Ovary (tissue), 3 donors: ENCODE data around the gene PSG6.
"Not testable (repeated sequence)": the region's sequence is repeated elsewhere in the genome, so short reads cannot be mapped to it uniquely, and the experiment has no call there.

Experiments used
- CTCF ChIP-seq, 3 donors: fragments of 450-650 bp in 2 of 3; fragments of 200-600 bp in 1 of 3; IDR thresholded peaks; one replicate each; pipeline versions ENCODE4 v1.5.1 to v1.8.0; 2016 to 2022; ENCODE audit warnings: antibody characterized with exemption in 3 of 3, mild to moderate bottlenecking in 1 of 3
- POLR2A ChIP-seq: fragments of 450-650 bp; IDR thresholded peaks from one replicate; pipeline ENCODE4 v1.6.1; 2017; ENCODE audit warnings: antibody characterized with exemption, mild to moderate bottlenecking, moderate library complexity
- donor health status: DM: no; HTN: no; CAD: no.

GRCh38 chr19:42937107-42937506 is 19.4 kb upstream of the PSG6 start, which contains the start of gene PSG7:
- TF ChIP-seq POLR2A; CTCF (IDR thresholded peaks at IDR 0.05): not testable (repeated sequence)
